MG63 (cell line): ENCODE results near the gene CD151. TPM values are rescaled to one million over a fixed set of nuclear protein-coding genes. Genes with fewer than 3 reads are reported as not detected.

Experiments used
- DNase-seq: peaks from one replicate; pipeline ENCODE4 v3.0.0-alpha.2; 2020
- H3K27me3 ChIP-seq: fragments of 250-450 bp; sonication (Bioruptor Pico); 2 replicates; pipeline ENCODE4 v1.5.1; 2020; ENCODE audit warnings: mild to moderate bottlenecking, moderate library complexity
- H3K36me3 ChIP-seq: fragments of 250-450 bp; sonication (Bioruptor Pico); 2 replicates; pipeline ENCODE4 v1.5.1; 2020; ENCODE audit warnings: mild to moderate bottlenecking, moderate library complexity
- H3K4me3 ChIP-seq: fragments of 250-450 bp; sonication (Bioruptor Pico); 2 replicates; pipeline ENCODE4 v1.5.1; 2020; ENCODE audit warnings: mild to moderate bottlenecking, moderate library complexity
- H3K9me3 ChIP-seq: fragments of 250-450 bp; sonication (Bioruptor Pico); 2 replicates; pipeline ENCODE4 v1.5.1; 2020; ENCODE audit warnings: mild to moderate bottlenecking, moderate library complexity
- total RNA-seq: library from RNA; depleted of rRNA; stranded (reverse); fragments of >200 nt; shearing (Covaris generic); gene quantifications from 2 replicates; pipeline ENCODE4 v1.2.3, GENCODE V29; 2014; ENCODE audit warnings: low replicate concordance; rRNA removed

The CD151 gene
- total RNA-seq, 1 experiment from 2014 or later: 1,451 TPM

DNA sequence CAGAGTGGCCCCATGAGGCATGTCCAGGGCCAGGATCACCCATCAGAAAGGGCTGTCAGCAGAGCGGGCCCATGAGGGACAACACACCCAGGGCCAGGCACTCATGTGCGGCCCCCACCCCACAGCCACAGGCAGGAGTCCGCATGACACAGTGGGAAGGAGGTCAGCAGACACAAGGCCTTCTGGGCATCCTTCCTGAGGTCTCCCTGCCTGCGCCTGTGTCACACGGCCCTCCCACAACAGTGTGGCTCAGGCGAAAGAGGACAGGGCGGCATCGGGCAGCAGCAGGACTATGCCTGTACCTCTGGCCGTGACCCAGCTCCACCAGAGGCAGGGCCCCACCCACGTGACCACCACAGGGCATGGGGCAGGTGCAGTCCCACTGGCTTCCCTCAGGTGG, 50.8 kb downstream of the CD151 start:
- Histone ChIP-seq H3K27me3 (no peaks in the 10 kb centered on the region), H3K9me3 (no peaks in the 10 kb centered on the region), H3K4me3 (no peak overlapping the region), H3K36me3 (peaks cover 62% of the 10 kb centered on the region)
- no peak for DNase-seq

GRCh38 chr11:884578-885070, 51.9 kb downstream of the CD151 start:
- Histone ChIP-seq H3K9me3 (no peaks in the 10 kb centered on the region), H3K27me3 (no peaks in the 10 kb centered on the region), H3K4me3 (no peak overlapping the region), H3K36me3 (peaks cover 54% of the 10 kb centered on the region)
- no peak for DNase-seq

DNA sequence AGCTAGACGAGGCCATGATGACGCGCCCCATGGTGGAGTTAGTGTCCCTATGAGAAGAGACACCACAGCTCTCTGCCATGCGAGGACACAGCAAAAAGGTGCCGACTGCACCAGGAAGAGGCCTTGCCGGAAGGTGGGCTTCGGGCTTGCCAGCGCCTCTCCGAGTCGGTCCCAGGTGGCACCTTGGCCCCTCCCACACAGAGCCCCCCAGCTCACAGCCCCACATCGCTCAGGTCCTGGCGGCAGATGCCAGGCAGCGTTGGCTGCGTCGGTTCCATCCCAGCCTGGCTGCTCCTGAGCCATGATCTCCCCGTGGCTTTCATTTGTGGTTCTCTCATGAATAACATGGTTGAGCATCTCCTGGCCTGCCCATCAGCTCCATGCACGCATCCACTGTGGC, 53.8 kb downstream of the CD151 start:
- Histone ChIP-seq H3K36me3 (peaks cover 43% of the 10 kb centered on the region), H3K27me3 (no peaks in the 10 kb centered on the region), H3K4me3 (no peak overlapping the region), H3K9me3 (no peaks in the 10 kb centered on the region)
- no peak for DNase-seq

DNA sequence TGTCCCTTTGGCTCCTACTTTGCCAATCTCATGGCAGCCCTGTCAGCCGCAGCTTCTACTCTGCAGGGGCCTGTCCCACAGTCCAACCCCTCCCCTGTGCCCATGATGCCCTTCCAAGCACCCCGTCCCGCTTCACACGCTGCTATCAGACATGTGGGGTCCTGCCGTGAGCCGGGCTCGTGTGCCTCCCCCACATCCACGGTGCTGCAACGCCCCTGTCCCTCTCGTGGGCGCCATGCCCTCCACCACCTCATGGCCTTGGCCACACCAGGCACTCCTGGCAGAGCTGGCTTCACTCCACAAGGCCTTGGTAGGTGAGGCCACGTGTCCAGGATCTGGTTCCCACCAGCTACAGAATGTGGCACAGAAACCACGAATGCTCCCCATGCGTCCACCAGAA, 54.8 kb downstream of the CD151 start:
- no peak overlapping the region for H3K4me3 ChIP-seq
- DNase-seq: no peak
- peaks cover 43% of the 10 kb centered on the region for H3K36me3 ChIP-seq
- H3K9me3 ChIP-seq: no peaks in the 10 kb centered on the region
- no peaks in the 10 kb centered on the region for H3K27me3 ChIP-seq

Other genes starting within 250 kb of the CD151 start
- 9.1 and 10.1 TPM in 2 replicates for gene IRF7, start 217.0 kb upstream of the CD151 start, total RNA-seq
- gene CDHR5, start 208.0 kb upstream of the CD151 start, total RNA-seq: not detected in 2 replicates
- not detected in 2 replicates for gene SCT, start 205.8 kb upstream of the CD151 start, total RNA-seq
- gene DRD4, start 195.7 kb upstream of the CD151 start, total RNA-seq: not detected in 2 replicates
- 14.8 and 34.6 TPM in 2 replicates for gene DEAF1, start 137.7 kb upstream of the CD151 start, total RNA-seq
- gene TMEM80, start 137.1 kb upstream of the CD151 start, total RNA-seq: 32.4 and 98.7 TPM in 2 replicates
- gene EPS8L2, start 126.7 kb upstream of the CD151 start, total RNA-seq: 10.7 and 23.4 TPM in 2 replicates
- 200 and 209 TPM in 2 replicates for gene TALDO1, start 85.5 kb upstream of the CD151 start, total RNA-seq
- gene GATD1, start 55.5 kb upstream of the CD151 start, total RNA-seq: 46.1 and 80.1 TPM in 2 replicates
- not detected in 2 replicates for gene CEND1, start 42.9 kb upstream of the CD151 start, total RNA-seq
- 28.6 and 31.3 TPM in 2 replicates for gene SLC25A22, start 34.7 kb upstream of the CD151 start, total RNA-seq
- gene PIDD1, start 27.7 kb upstream of the CD151 start, total RNA-seq: 4.9 and 10.8 TPM in 2 replicates
- gene RPLP2, start 23.0 kb upstream of the CD151 start, total RNA-seq: 770 and 1,105 TPM in 2 replicates
- gene PNPLA2, start 14.0 kb upstream of the CD151 start, total RNA-seq: 4.2 and 12.4 TPM in 2 replicates
- gene CRACR2B, start 5.0 kb upstream of the CD151 start, total RNA-seq: not detected in 2 replicates
- 9.7 and 190 TPM in 2 replicates for gene POLR2L, start 9.6 kb downstream of the CD151 start, total RNA-seq
- gene TSPAN4, start 9.9 kb downstream of the CD151 start, total RNA-seq: 222 and 399 TPM in 2 replicates
- 88.4 and 139 TPM in 2 replicates for gene CHID1, start 77.9 kb downstream of the CD151 start, total RNA-seq
- 22.2 and 43.1 TPM in 2 replicates for gene AP2A2, start 92.9 kb downstream of the CD151 start, total RNA-seq
- gene MUC6, start 203.8 kb downstream of the CD151 start, total RNA-seq: not detected in 2 replicates
- not detected in 2 replicates for gene MUC2, start 241.9 kb downstream of the CD151 start, total RNA-seq